WTC11 (cell line): Measurements from ENCODE around the gene CLDN14. TPM values are rescaled to one million over a fixed set of nuclear protein-coding genes. Genes with fewer than 3 reads are reported as not detected.

Experiments
- ATAC-seq: fragments of 200-7000 bp; cut with Tn5 transposase; 2 replicates; pipeline ENCODE4 v1.10.0; 2021; ENCODE audit warnings: mild to moderate bottlenecking, moderate library complexity
- CTCF ChIA-PET: fragments of 300-600 bp; sonication (Branson Sonifier 250); formaldehyde crosslinking; loops from one replicate; lab custom pipeline; 2021; ENCODE audit warnings: antibody characterized with exemption; lab: Charles Lee
- POLR2A ChIA-PET: fragments of 350-600 bp; sonication (Branson Sonifier 250); formaldehyde crosslinking; loops from one replicate; lab custom pipeline; 2021; ENCODE audit warnings: antibody characterized with exemption; lab: Charles Lee
- DNase-seq: peaks from one replicate; pipeline ENCODE4 v3.0.0; 2021; ENCODE audit warnings: low spot score
- H3K27ac Mint-ChIP-seq: 2 replicates; pipeline ENCODE4 v1.8.0; 2021; ENCODE audit warnings: mixed read lengths
- H3K27me3 Mint-ChIP-seq: 2 replicates; pipeline ENCODE4 v1.8.0; 2021; ENCODE audit warnings: low read depth, mild to moderate bottlenecking, moderate library complexity, mixed read lengths
- H3K36me3 Mint-ChIP-seq: 2 replicates; pipeline ENCODE4 v1.8.0; 2021; ENCODE audit warnings: mixed read lengths
- H3K4me1 Mint-ChIP-seq: 2 replicates; pipeline ENCODE4 v1.8.0; 2022; ENCODE audit warnings: mixed read lengths
- H3K4me3 Mint-ChIP-seq: 2 replicates; pipeline ENCODE4 v1.8.0; 2021; ENCODE audit warnings: mild to moderate bottlenecking, moderate library complexity, mixed read lengths
- H3K9me3 Mint-ChIP-seq: 2 replicates; pipeline ENCODE4 v1.8.0; 2021; ENCODE audit warnings: mixed read lengths
- AFF4 ChIP-seq: sonication (generic); formaldehyde crosslinking; IDR thresholded peaks from 2 replicates; pipeline ENCODE4 v1.8.1; 2023; ENCODE audit warnings: mild to moderate bottlenecking, missing genetic modification reagents, borderline replicate concordance
- ATF6 ChIP-seq: sonication (generic); formaldehyde crosslinking; IDR thresholded peaks from 2 replicates; pipeline ENCODE4 v1.8.1; 2023; ENCODE audit warnings: mild to moderate bottlenecking, missing genetic modification reagents
- E2F1 ChIP-seq: sonication (generic); formaldehyde crosslinking; IDR thresholded peaks from 2 replicates; pipeline ENCODE4 v1.8.0; 2022; ENCODE audit warnings: mild to moderate bottlenecking, missing genetic modification reagents
- ELF4 ChIP-seq: sonication (generic); formaldehyde crosslinking; IDR thresholded peaks from 2 replicates; pipeline ENCODE4 v1.8.1; 2022; ENCODE audit warnings: low read depth, mild to moderate bottlenecking, moderate library complexity, missing genetic modification reagents
- ESRRA ChIP-seq: sonication (generic); formaldehyde crosslinking; IDR thresholded peaks from 2 replicates; pipeline ENCODE4 v1.8.1; 2022; ENCODE audit warnings: mild to moderate bottlenecking, missing genetic modification reagents, borderline replicate concordance
- FOXP1 ChIP-seq: sonication (generic); formaldehyde crosslinking; IDR thresholded peaks from 2 replicates; pipeline ENCODE4 v1.8.0; 2022; ENCODE audit warnings: missing genetic modification reagents, mild to moderate bottlenecking, moderate library complexity, borderline replicate concordance
- IRF2 ChIP-seq: sonication (generic); formaldehyde crosslinking; IDR thresholded peaks from 2 replicates; pipeline ENCODE4 v1.8.0; 2022; ENCODE audit warnings: low read depth, missing genetic modification reagents, borderline replicate concordance
- JUN ChIP-seq: sonication (generic); formaldehyde crosslinking; IDR thresholded peaks from 2 replicates; pipeline ENCODE4 v1.8.0; 2023; ENCODE audit warnings: mild to moderate bottlenecking, missing genetic modification reagents
- KAT7 ChIP-seq: sonication (generic); formaldehyde crosslinking; IDR thresholded peaks from 2 replicates; pipeline ENCODE4 v1.8.1; 2023; ENCODE audit warnings: missing genetic modification reagents, mild to moderate bottlenecking, borderline replicate concordance
- MYBL2 ChIP-seq: sonication (generic); formaldehyde crosslinking; IDR thresholded peaks from 2 replicates; pipeline ENCODE4 v1.8.1; 2023; ENCODE audit warnings: mild to moderate bottlenecking, moderate library complexity, missing genetic modification reagents
- NFATC4 ChIP-seq: fragments of 250-450 bp; sonication (Bioruptor Pico); IDR thresholded peaks from 2 replicates; pipeline ENCODE4 v1.9.0; 2021; ENCODE audit warnings: mild to moderate bottlenecking
- NFYB ChIP-seq: sonication (generic); formaldehyde crosslinking; conservative IDR thresholded peaks from 2 replicates; pipeline ENCODE4 v1.8.0; 2022; ENCODE audit warnings: low read depth, missing genetic modification reagents
- NR2C2 ChIP-seq: sonication (generic); formaldehyde crosslinking; IDR thresholded peaks from 2 replicates; pipeline ENCODE4 v1.8.0; 2022; ENCODE audit warnings: mild to moderate bottlenecking, missing genetic modification reagents
- SMAD4 ChIP-seq: sonication (generic); formaldehyde crosslinking; IDR thresholded peaks from 2 replicates; pipeline ENCODE4 v1.8.0; 2022; ENCODE audit warnings: mild to moderate bottlenecking, missing genetic modification reagents
- SOX15 ChIP-seq: fragments of 250-450 bp; sonication (Bioruptor Pico); IDR thresholded peaks from 2 replicates; pipeline ENCODE4 v1.9.0; 2021; ENCODE audit warnings: mild to moderate bottlenecking
- STAT6 ChIP-seq: sonication (generic); formaldehyde crosslinking; conservative IDR thresholded peaks from 2 replicates; pipeline ENCODE4 v1.8.1; 2023; ENCODE audit warnings: mild to moderate bottlenecking, low read depth, missing genetic modification reagents, moderate library complexity
- USF1 ChIP-seq: sonication (generic); formaldehyde crosslinking; IDR thresholded peaks from 2 replicates; pipeline ENCODE4 v1.8.0; 2022; ENCODE audit warnings: mild to moderate bottlenecking, missing genetic modification reagents
- ZNF138 ChIP-seq: sonication (generic); formaldehyde crosslinking; conservative IDR thresholded peaks from 2 replicates; pipeline ENCODE4 v1.8.1; 2022; ENCODE audit warnings: mild to moderate bottlenecking, moderate library complexity, missing genetic modification reagents
- ZNF219 ChIP-seq: sonication (generic); formaldehyde crosslinking; IDR thresholded peaks from 2 replicates; pipeline ENCODE4 v1.8.0; 2023; ENCODE audit warnings: missing genetic modification reagents, mild to moderate bottlenecking, borderline replicate concordance
- ZNF232 ChIP-seq: sonication (generic); formaldehyde crosslinking; IDR thresholded peaks from 2 replicates; pipeline ENCODE4 v1.8.0; 2022; ENCODE audit warnings: mild to moderate bottlenecking, missing genetic modification reagents
- ZNF263 ChIP-seq: sonication (generic); formaldehyde crosslinking; IDR thresholded peaks from 2 replicates; pipeline ENCODE4 v1.8.1; 2022; ENCODE audit warnings: low read depth, mild to moderate bottlenecking, moderate library complexity, missing genetic modification reagents
- ZNF423 ChIP-seq: fragments of 250-450 bp; sonication (Bioruptor Pico); IDR thresholded peaks from 2 replicates; pipeline ENCODE4 v2.1.2; 2022; ENCODE audit warnings: mild to moderate bottlenecking, moderate library complexity
- total RNA-seq: library from RNA; stranded (reverse); gene quantifications from 3 replicates; pipeline ENCODE4 v1.2.3, GENCODE V29; 2021

The CLDN14 gene
- total RNA-seq, 1 experiment from 2014 or later = not detected

GRCh38 chr21:36479415-36480402 lies at the start of gene CLDN14 (continued):
- TF ChIP-seq JUN (CRISPR knock-in tag) (no peak), ELF4 (CRISPR knock-in tag) (no peak), ZNF423 (CRISPR knock-in tag) (no peak), SOX15 (CRISPR knock-in tag) (no peak), ATF6 (CRISPR knock-in tag) (no peak)

- Mint-ChIP-seq H3K27me3 (no peaks in the 10 kb centered on the region), H3K36me3 (no peaks in the 10 kb centered on the region), H3K4me3 (no peak overlapping the region), H3K27ac (no peak overlapping the region), H3K4me1 (peaks cover 2% of the 10 kb centered on the region; the same call in 1 of the 2 replicates), H3K9me3 (no peaks in the 10 kb centered on the region)
- ChIA-PET POLR2A (no interaction called here), CTCF (no interaction called here)
- TF ChIP-seq FOXP1 (CRISPR knock-in tag) (no peak), ZNF232 (CRISPR knock-in tag) (no peak), STAT6 (no peak)
- ATAC-seq (no peak), DNase-seq (no peak)
Measured at GRCh38 chr21:36528716-36529115, 48.8 kb upstream of the CLDN14 start.

GRCh38 chr21:36527317-36527716 lies 47.4 kb upstream of the CLDN14 start:
- Mint-ChIP-seq H3K9me3 (no peaks in the 10 kb centered on the region), H3K4me3 (no peak overlapping the region), H3K27me3 (no peaks in the 10 kb centered on the region), H3K36me3 (no peaks in the 10 kb centered on the region), H3K4me1 (peaks cover 2% of the 10 kb centered on the region; the same call in 1 of the 2 replicates), H3K27ac (no peak overlapping the region)
- no peak for DNase-seq
- ChIA-PET POLR2A (no interaction called here), CTCF (interaction anchor here (1.6 kb wide), 1 partner anchor 22 kb away, joined by 3 read pairs; no protein-coding TSS in a partner anchor)
- ATAC-seq = no peak
- no peak for TF ChIP-seq MYBL2
- TF ChIP-seq ZNF219 (CRISPR knock-in tag) = no peak
- TF ChIP-seq IRF2 = no peak
- no peak for TF ChIP-seq ZNF263 (CRISPR knock-in tag)
- no peak for TF ChIP-seq ZNF138 (CRISPR knock-in tag)
- no peak for TF ChIP-seq AFF4 (CRISPR knock-in tag)
- no peak for TF ChIP-seq ESRRA (CRISPR knock-in tag)
- no peak for TF ChIP-seq SMAD4 (CRISPR knock-in tag)
- TF ChIP-seq NFATC4 = no peak
- TF ChIP-seq ZNF423 (CRISPR knock-in tag) = no peak
- TF ChIP-seq USF1 (CRISPR knock-in tag) = no peak
- TF ChIP-seq KAT7 (CRISPR knock-in tag) = no peak
- TF ChIP-seq E2F1 = no peak
- TF ChIP-seq NR2C2 (CRISPR knock-in tag) = no peak
- TF ChIP-seq NFYB = no peak
- TF ChIP-seq ZNF232 (CRISPR knock-in tag) = no peak
